Uterus (tissue), 4 donors: ENCODE results near the gene PTPN14. TPM values are rescaled to one million over a fixed set of nuclear protein-coding genes. Genes with fewer than 3 reads are reported as not detected.

ENCODE experiments used
- DNase-seq, 2 donors: peaks; one replicate each; pipeline ENCODE4 v3.0.0-alpha.2; 2019 to 2020
- H3K27ac ChIP-seq, 2 donors: fragments of 200-600 bp; sonication (generic); 1 replicate in 1 of 2; 2 replicates in 1 of 2; pipeline ENCODE4 v1.5.1; 2016 to 2018
- H3K27me3 ChIP-seq, 2 donors: fragments of 200-600 bp; sonication (generic); one replicate each; pipeline ENCODE4 v1.5.1; 2018 to 2019; ENCODE audit warnings: control low read depth in 1 of 2
- H3K36me3 ChIP-seq, 2 donors: fragments of 200-600 bp; sonication (generic); one replicate each; pipeline ENCODE4 v1.5.1; 2019; ENCODE audit warnings: control low read depth in 1 of 2
- H3K4me1 ChIP-seq, 2 donors: fragments of 200-600 bp; sonication (generic); one replicate each; pipeline ENCODE4 v1.5.1; 2018 to 2019; ENCODE audit warnings: control low read depth in 1 of 2
- H3K4me3 ChIP-seq, 2 donors: fragments of 200-600 bp; sonication (generic); 1 replicate in 1 of 2; 2 replicates in 1 of 2; pipeline ENCODE4 v1.5.1; 2018 to 2019; ENCODE audit warnings: mild to moderate bottlenecking in 1 of 2
- H3K9me3 ChIP-seq, 2 donors: fragments of 200-600 bp; sonication (generic); one replicate each; pipeline ENCODE4 v1.5.1; 2019; ENCODE audit warnings: control low read depth in 1 of 2
- POLR2A ChIP-seq, 2 donors: fragments of 450-650 bp; IDR thresholded peaks; one replicate each; pipeline ENCODE4 v1.6.1; 2016; ENCODE audit warnings: antibody characterized with exemption in 2 of 2, mild to moderate bottlenecking in 1 of 2, moderate library complexity in 1 of 2
- intact Hi-C: fragments of 100-400 bp; cut with DNase I; formaldehyde crosslinking; loops from one replicate; pipeline ENCODE4 v1.15.1; 2023; ENCODE audit warnings: low total_unique reads
- total RNA-seq, 4 donors: library from RNA; depleted of rRNA in 3 of 4; stranded (reverse); fragments of >200 nt in 3 of 4; gene quantifications; one replicate each; pipeline versions ENCODE4 v1.1.0 to v1.2.4, GENCODE V29; 2014 to 2023
- TF ChIP-seq, protein P1 (sequence below), 4 experiments: fragments of 200-600 bp in 2 of 4; fragments of 450-650 bp in 2 of 4; sonication (generic) in 2 of 4; IDR thresholded peaks; one replicate each; pipeline ENCODE4 v1.5.1; 2016 to 2019; ENCODE audit warnings: antibody characterized with exemption in 4 of 4, mild to moderate bottlenecking in 2 of 4, moderate library complexity in 1 of 4
- donor health status: DM: yes; HTN: yes; CAD: no.

The PTPN14 gene
- total RNA-seq, 4 donors from 2014 or later, result 13.2 to 78.0 (median 30.9) TPM

DNA sequence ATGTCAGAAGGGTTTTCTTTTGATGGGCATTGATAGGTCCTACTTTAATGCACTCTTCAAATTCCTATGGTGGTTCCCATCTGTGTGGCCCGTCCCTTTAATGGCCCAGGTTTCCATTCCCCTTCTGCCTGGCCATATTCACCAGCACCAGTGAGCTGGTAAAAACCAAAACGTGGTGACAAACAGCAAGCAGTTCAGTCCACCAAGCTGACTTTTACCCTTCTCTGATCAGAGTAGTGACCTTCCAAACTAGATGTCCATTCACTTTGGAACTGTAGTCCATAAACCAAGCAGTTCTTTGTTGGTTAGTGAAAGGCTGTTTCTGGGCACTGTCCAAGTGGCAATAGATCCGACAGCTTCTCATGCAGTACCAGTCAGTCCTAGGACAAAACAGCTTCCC lies 209.9 kb downstream of the PTPN14 start:
- Histone ChIP-seq H3K36me3 (no peaks in the 10 kb centered on the region), H3K4me3 (no peak overlapping the region), H3K27ac (no peak overlapping the region), H3K4me1 (no peaks in the 10 kb centered on the region), H3K27me3 (no peaks in the 10 kb centered on the region), H3K9me3 (peaks cover 0 to 5% of the 10 kb centered on the region in 2 donors)
- TF ChIP-seq, protein P1, sequence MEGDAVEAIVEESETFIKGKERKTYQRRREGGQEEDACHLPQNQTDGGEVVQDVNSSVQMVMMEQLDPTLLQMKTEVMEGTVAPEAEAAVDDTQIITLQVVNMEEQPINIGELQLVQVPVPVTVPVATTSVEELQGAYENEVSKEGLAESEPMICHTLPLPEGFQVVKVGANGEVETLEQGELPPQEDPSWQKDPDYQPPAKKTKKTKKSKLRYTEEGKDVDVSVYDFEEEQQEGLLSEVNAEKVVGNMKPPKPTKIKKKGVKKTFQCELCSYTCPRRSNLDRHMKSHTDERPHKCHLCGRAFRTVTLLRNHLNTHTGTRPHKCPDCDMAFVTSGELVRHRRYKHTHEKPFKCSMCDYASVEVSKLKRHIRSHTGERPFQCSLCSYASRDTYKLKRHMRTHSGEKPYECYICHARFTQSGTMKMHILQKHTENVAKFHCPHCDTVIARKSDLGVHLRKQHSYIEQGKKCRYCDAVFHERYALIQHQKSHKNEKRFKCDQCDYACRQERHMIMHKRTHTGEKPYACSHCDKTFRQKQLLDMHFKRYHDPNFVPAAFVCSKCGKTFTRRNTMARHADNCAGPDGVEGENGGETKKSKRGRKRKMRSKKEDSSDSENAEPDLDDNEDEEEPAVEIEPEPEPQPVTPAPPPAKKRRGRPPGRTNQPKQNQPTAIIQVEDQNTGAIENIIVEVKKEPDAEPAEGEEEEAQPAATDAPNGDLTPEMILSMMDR (IDR thresholded peaks at IDR 0.05), result no peak
- TF ChIP-seq POLR2A (IDR thresholded peaks at IDR 0.05), result no peak
- no peak for DNase-seq
- intact Hi-C loops, result no loop called here

DNA sequence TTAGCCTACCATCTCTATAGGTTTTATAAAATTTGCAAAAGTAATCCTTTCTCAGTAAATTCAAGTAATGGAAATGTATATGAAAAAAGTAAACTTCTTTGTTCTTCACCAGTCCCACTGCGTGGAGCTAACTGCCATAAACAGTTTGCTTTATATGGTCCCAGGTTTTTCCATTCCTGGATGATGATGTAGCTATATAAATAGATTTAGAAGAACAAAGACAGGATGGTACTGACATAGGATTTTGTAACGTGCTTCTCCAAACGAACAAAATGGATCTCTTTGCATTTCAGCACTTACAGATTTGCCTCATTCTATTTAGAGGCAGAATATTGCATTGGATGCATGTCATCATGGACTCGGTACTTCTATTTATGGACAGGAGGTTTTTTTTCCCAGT lies 213.2 kb downstream of the PTPN14 start:
- TF ChIP-seq POLR2A (IDR thresholded peaks at IDR 0.05), result no peak
- TF ChIP-seq, protein P1 (IDR thresholded peaks at IDR 0.05), result no peak
- intact Hi-C loops, result no loop called here
- Histone ChIP-seq H3K9me3 (no peaks in the 10 kb centered on the region), H3K36me3 (no peaks in the 10 kb centered on the region), H3K4me3 (no peak overlapping the region), H3K27ac (peak overlapping the region in 1 of 2 donors; percentile 78), H3K4me1 (no peaks in the 10 kb centered on the region), H3K27me3 (no peaks in the 10 kb centered on the region)
- no peak for DNase-seq

DNA sequence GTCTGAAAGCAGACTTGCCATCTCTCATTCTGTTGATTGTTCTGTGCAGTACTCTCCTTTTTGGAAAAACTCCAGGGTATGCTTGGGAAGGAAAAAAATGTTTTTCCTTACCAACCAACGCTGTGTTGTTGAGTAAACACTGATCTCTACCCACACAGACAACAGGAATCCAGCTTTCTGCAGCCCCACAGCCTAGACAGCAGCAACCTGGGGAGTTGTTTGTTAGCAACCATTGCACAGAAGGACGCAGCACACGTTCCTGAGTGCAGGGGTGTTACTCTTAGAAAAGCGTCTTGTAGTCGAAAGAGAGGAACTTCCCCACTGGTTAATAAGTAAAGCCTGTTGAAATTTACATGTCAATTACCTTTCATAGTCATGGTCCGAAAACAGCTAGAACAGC lies 213.9 kb downstream of the PTPN14 start:
- Histone ChIP-seq H3K27ac (peak overlapping the region; percentile 34 to 78), H3K4me3 (no peak overlapping the region), H3K4me1 (no peaks in the 10 kb centered on the region), H3K9me3 (no peaks in the 10 kb centered on the region), H3K27me3 (no peaks in the 10 kb centered on the region), H3K36me3 (no peaks in the 10 kb centered on the region)
- intact Hi-C loops, result no loop called here
- TF ChIP-seq POLR2A (IDR thresholded peaks at IDR 0.05), result no peak
- TF ChIP-seq, protein P1 (IDR thresholded peaks at IDR 0.05), result no peak
- peak in 1 of 2 donors; percentile 42 for DNase-seq

DNA sequence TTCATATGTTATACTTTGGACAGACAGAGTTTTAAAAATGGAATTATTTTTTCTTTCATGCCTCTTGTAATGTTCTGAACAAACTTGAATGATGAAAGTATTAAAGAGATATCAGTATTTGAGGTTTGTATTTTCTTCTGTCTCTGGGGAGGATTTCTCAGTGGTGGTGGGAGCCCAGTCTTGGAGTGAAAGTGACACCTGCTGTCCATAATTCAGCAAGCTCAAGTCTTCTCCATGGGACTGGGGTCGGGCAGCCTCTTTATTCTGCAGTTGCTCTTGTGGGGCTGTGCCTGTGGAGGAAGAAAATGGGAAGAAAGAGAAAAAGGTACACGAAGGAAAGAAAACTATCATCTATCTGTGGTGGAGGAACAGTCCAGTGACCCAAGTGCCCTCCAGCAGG lies 214.4 kb downstream of the PTPN14 start:
- Histone ChIP-seq H3K27ac (peak overlapping the region; percentile 34 to 78), H3K9me3 (no peaks in the 10 kb centered on the region), H3K27me3 (no peaks in the 10 kb centered on the region), H3K36me3 (no peaks in the 10 kb centered on the region), H3K4me3 (no peak overlapping the region), H3K4me1 (no peaks in the 10 kb centered on the region)
- no peak for DNase-seq
- intact Hi-C loops, result no loop called here
- no peak for TF ChIP-seq POLR2A (IDR thresholded peaks at IDR 0.05)
- TF ChIP-seq, protein P1 (IDR thresholded peaks at IDR 0.05), result no peak

DNA sequence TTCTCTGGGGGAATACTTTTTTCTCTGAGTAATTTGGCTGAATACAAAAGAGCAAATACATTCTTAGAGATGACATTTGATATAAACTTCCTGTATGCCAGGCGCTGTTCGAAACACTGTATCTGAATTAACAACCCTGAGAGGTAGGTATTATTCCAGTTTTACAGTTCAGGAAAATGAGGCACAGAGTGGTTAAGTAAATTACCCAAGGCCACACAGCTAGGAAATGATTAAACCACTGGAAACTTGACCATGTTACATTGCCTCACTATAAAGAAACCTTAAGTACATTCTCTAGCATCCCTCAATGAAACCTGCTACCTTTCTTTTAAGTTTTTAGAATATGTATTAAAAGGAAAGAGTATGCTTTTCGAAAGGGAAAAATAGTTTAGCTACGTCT lies 215.8 kb downstream of the PTPN14 start:
- Histone ChIP-seq H3K4me1 (no peaks in the 10 kb centered on the region), H3K9me3 (no peaks in the 10 kb centered on the region), H3K27ac (no peak overlapping the region), H3K36me3 (no peaks in the 10 kb centered on the region), H3K4me3 (no peak overlapping the region), H3K27me3 (no peaks in the 10 kb centered on the region)
- intact Hi-C loops, result no loop called here
- TF ChIP-seq, protein P1 (IDR thresholded peaks at IDR 0.05), result no peak
- TF ChIP-seq POLR2A (IDR thresholded peaks at IDR 0.05), result no peak
- no peak for DNase-seq
